ENCODE measurements around the gene FANCL. TPM values are rescaled to one million over a fixed set of nuclear protein-coding genes. Genes with fewer than 3 reads are reported as not detected.
"Not testable (repeated sequence)": the region's sequence is repeated elsewhere in the genome, so short reads cannot be mapped to it uniquely, and the experiment has no call there.

The FANCL gene
- total RNA-seq = 10 to 100 TPM; 27.1 to 27.3 TPM

- ChIA-PET CTCF (no interaction called here), POLR2A (no interaction called here)
Measured at GRCh38 chr2:58240670-58241545, at the start of gene FANCL. Gene FANCL, minus strand, starts transcription at chr2:58241325. Its CDS starts 12 bp downstream, at chr2:58241313.

- POLR2A ChIA-PET = no interaction called here
- CTCF ChIA-PET = no interaction called here
Measured at GRCh38 chr2:58289029-58289428, 47.9 kb upstream of the FANCL start.

- POLR2A ChIA-PET = no interaction called here
- CTCF ChIA-PET = no interaction called here
Measured at GRCh38 chr2:58283931-58284330, 42.8 kb upstream of the FANCL start.

- POLR2A ChIA-PET, CTCF ChIA-PET: not testable (repeated sequence)
Measured at GRCh38 chr2:58275144-58275543, 34.0 kb upstream of the FANCL start.

- POLR2A ChIA-PET = no interaction called here
- CTCF ChIA-PET = no interaction called here
Measured at GRCh38 chr2:58271826-58272225, 30.7 kb upstream of the FANCL start.

- POLR2A ChIA-PET = no interaction called here
- CTCF ChIA-PET = no interaction called here
Measured at GRCh38 chr2:58268685-58269084, 27.6 kb upstream of the FANCL start.

- CTCF ChIA-PET = no interaction called here
Measured at GRCh38 chr2:58266211-58266610, 25.1 kb upstream of the FANCL start.

GRCh38 chr2:58261209-58261608 lies 20.1 kb upstream of the FANCL start:
- ChIA-PET POLR2A (no interaction called here), CTCF (no interaction called here)

More at GRCh38 chr2:58266211-58266610, 25.1 kb upstream of the FANCL start:
- POLR2A ChIA-PET = no interaction called here

- POLR2A ChIA-PET, CTCF ChIA-PET: not testable (repeated sequence)
Measured at GRCh38 chr2:58258456-58258855, 17.3 kb upstream of the FANCL start.

- CTCF ChIA-PET, POLR2A ChIA-PET: not testable (repeated sequence)
Measured at GRCh38 chr2:58251331-58252201, 10.4 kb upstream of the FANCL start.

- ChIA-PET POLR2A (no interaction called here), CTCF (no interaction called here)
Measured at GRCh38 chr2:58241546-58241864, 380 bp upstream of the FANCL start.

GRCh38 chr2:58239243-58239925 lies 1.7 kb downstream of the FANCL start:
- POLR2A ChIA-PET = no interaction called here
- CTCF ChIA-PET = no interaction called here

GRCh38 chr2:58237741-58238140 lies 3.4 kb downstream of the FANCL start:
- CTCF ChIA-PET = no interaction called here
- POLR2A ChIA-PET = no interaction called here

- ChIA-PET CTCF (no interaction called here), POLR2A (no interaction called here)
Measured at GRCh38 chr2:58235984-58236383, 5.1 kb downstream of the FANCL start.

- POLR2A ChIA-PET = no interaction called here
- CTCF ChIA-PET = no interaction called here
Measured at GRCh38 chr2:58235170-58235569, 6.0 kb downstream of the FANCL start.

- POLR2A ChIA-PET = no interaction called here
- CTCF ChIA-PET = no interaction called here
Measured at GRCh38 chr2:58228299-58228698, 12.8 kb downstream of the FANCL start.

- POLR2A ChIA-PET = no interaction called here
- CTCF ChIA-PET = no interaction called here
Measured at GRCh38 chr2:58227171-58227917, 13.8 kb downstream of the FANCL start.

GRCh38 chr2:58221909-58222308 lies 19.2 kb downstream of the FANCL start:
- CTCF ChIA-PET = no interaction called here
- POLR2A ChIA-PET = no interaction called here

GRCh38 chr2:58215429-58215828 lies 25.7 kb downstream of the FANCL start:
- POLR2A ChIA-PET = interaction anchor here (0.5 kb wide), 1 partner anchor 27 kb away, joined by 3 read pairs; no protein-coding TSS in a partner anchor
- CTCF ChIA-PET = no interaction called here

- CTCF ChIA-PET = not testable (repeated sequence)
Measured at GRCh38 chr2:58210951-58211568, 30.1 kb downstream of the FANCL start.

More at GRCh38 chr2:58210951-58211568, 30.1 kb downstream of the FANCL start:
- POLR2A ChIA-PET = not testable (repeated sequence)

Measured in activated CD8-positive, alpha-beta memory T cell treated with anti-CD3 and anti-CD28 coated beads for 36 hours (primary cell).